Natural killer cell treated with Interleukin-12 subunit alpha and Interleukin-12 subunit beta and Interleukin-15 and Interleukin-18, amount 100 ng/mL, for 72 hours (primary cell): ENCODE measurements around the gene BEND7. TPM values are rescaled to one million over a fixed set of nuclear protein-coding genes. Genes with fewer than 3 reads are reported as not detected.
A peak's percentile ranks its signal among the peaks of the same experiment; 100 is the strongest.
"Not testable (repeated sequence)": the region's sequence is repeated elsewhere in the genome, so short reads cannot be mapped to it uniquely, and the experiment has no call there.

Experiments used
- ATAC-seq, 2 donors: fragments of 150-1000 bp; cut with Tn5 transposase in 1 of 2; sonication (Bioruptor Pico), chemical (Tn5 transposase) in 1 of 2; 2 replicates each; pipeline ENCODE4 v1.10.0; 2021
- DNase-seq: peaks from one replicate; pipeline ENCODE4 v3.0.0; 2022; ENCODE audit warnings: low spot score
- H3K27ac Mint-ChIP-seq, 2 donors: 1 replicate in 1 of 2; 2 replicates in 1 of 2; pipeline ENCODE4 v1.8.0; 2022; ENCODE audit warnings: mixed read lengths in 2 of 2, mild to moderate bottlenecking in 1 of 2, moderate library complexity in 1 of 2
- H3K27me3 Mint-ChIP-seq, 2 donors: 1 replicate in 1 of 2; 2 replicates in 1 of 2; pipeline ENCODE4 v1.8.0; 2022; ENCODE audit warnings: mixed read lengths in 2 of 2
- H3K36me3 Mint-ChIP-seq: one replicate; pipeline ENCODE4 v1.8.0; 2022; ENCODE audit warnings: mixed read lengths
- H3K4me1 Mint-ChIP-seq, 2 donors: 1 replicate in 1 of 2; 2 replicates in 1 of 2; pipeline ENCODE4 v1.8.0; 2022; ENCODE audit warnings: low read depth in 2 of 2, mixed read lengths in 2 of 2, mild to moderate bottlenecking in 1 of 2
- H3K4me3 Mint-ChIP-seq: one replicate; pipeline ENCODE4 v1.8.0; 2022; ENCODE audit warnings: mixed read lengths
- H3K9me3 Mint-ChIP-seq: 2 replicates; pipeline ENCODE4 v1.8.0; 2022; ENCODE audit warnings: mixed read lengths
- total RNA-seq, 2 donors: library from RNA; stranded (reverse); gene quantifications; one replicate each; pipeline ENCODE4 v1.2.3, GENCODE V29; 2022

BEND7 gene
- total RNA-seq, 2 donors from 2014 or later: not detected

- no peak overlapping the region for H3K27ac Mint-ChIP-seq
- H3K9me3 Mint-ChIP-seq: no peaks in the 10 kb centered on the region
Measured at GRCh38 chr10:13445656-13446400, 83.0 kb downstream of the BEND7 start.

GRCh38 chr10:13441476-13441875 lies 87.3 kb downstream of the BEND7 start:
- Mint-ChIP-seq H3K4me3 (no peak overlapping the region), H3K9me3 (no peaks in the 10 kb centered on the region), H3K27me3 (peaks cover 37 to 55% of the 10 kb centered on the region in 2 donors), H3K27ac (no peak overlapping the region), H3K4me1 (peaks cover 5% of the 10 kb centered on the region in 2 donors), H3K36me3 (no peaks in the 10 kb centered on the region)
- DNase-seq: no peak
- no peak for ATAC-seq

More at GRCh38 chr10:13445656-13446400, 83.0 kb downstream of the BEND7 start:
- H3K36me3 Mint-ChIP-seq: no peaks in the 10 kb centered on the region
- no peaks in the 10 kb centered on the region for H3K4me1 Mint-ChIP-seq
- no peak for DNase-seq
- no peak for ATAC-seq
- H3K4me3 Mint-ChIP-seq: no peak overlapping the region
- H3K27me3 Mint-ChIP-seq: peaks cover 21 to 35% of the 10 kb centered on the region in 2 donors

GRCh38 chr10:13440185-13441061 lies 88.4 kb downstream of the BEND7 start:
- peaks cover 40 to 58% of the 10 kb centered on the region in 2 donors for H3K27me3 Mint-ChIP-seq
- peak overlapping the region; percentile 7 for H3K4me3 Mint-ChIP-seq
- H3K27ac Mint-ChIP-seq: no peak overlapping the region
- H3K4me1 Mint-ChIP-seq: peaks cover 5% of the 10 kb centered on the region in 2 donors
- DNase-seq (peak; percentile 70), ATAC-seq (peak; percentile 79 to 80)
- H3K36me3 Mint-ChIP-seq: no peaks in the 10 kb centered on the region
- no peaks in the 10 kb centered on the region for H3K9me3 Mint-ChIP-seq

GRCh38 chr10:13439313-13440184 lies 89.3 kb downstream of the BEND7 start:
- DNase-seq (no peak), ATAC-seq (peak in 1 of 2 donors; percentile 54)
- Mint-ChIP-seq H3K4me1 (peaks cover 5% of the 10 kb centered on the region in 2 donors), H3K36me3 (no peaks in the 10 kb centered on the region), H3K9me3 (no peaks in the 10 kb centered on the region), H3K4me3 (peak overlapping the region; percentile 32), H3K27me3 (peaks cover 40 to 58% of the 10 kb centered on the region in 2 donors), H3K27ac (no peak overlapping the region)

- H3K27me3 Mint-ChIP-seq: peaks cover 36 to 46% of the 10 kb centered on the region in 2 donors
- no peak for ATAC-seq
- no peak overlapping the region for H3K4me3 Mint-ChIP-seq
- H3K4me1 Mint-ChIP-seq: peaks cover 5% of the 10 kb centered on the region in 2 donors
- H3K36me3 Mint-ChIP-seq: no peaks in the 10 kb centered on the region
- H3K9me3 Mint-ChIP-seq: no peaks in the 10 kb centered on the region
- no peak overlapping the region for H3K27ac Mint-ChIP-seq
- DNase-seq: no peak
Measured at GRCh38 chr10:13437026-13437555, 91.7 kb downstream of the BEND7 start.

- not testable (repeated sequence) for H3K36me3 Mint-ChIP-seq, H3K9me3 Mint-ChIP-seq, H3K27ac Mint-ChIP-seq, H3K4me3 Mint-ChIP-seq, ATAC-seq, H3K4me1 Mint-ChIP-seq, DNase-seq
- H3K27me3 Mint-ChIP-seq: peaks cover 18 to 30% of the 10 kb centered on the region in 2 donors
Measured at GRCh38 chr10:13427943-13428342, 100.9 kb downstream of the BEND7 start.

GRCh38 chr10:13425397-13425796 lies 103.4 kb downstream of the BEND7 start:
- H3K27me3 Mint-ChIP-seq: peaks cover 20 to 30% of the 10 kb centered on the region in 2 donors
- DNase-seq (no peak), ATAC-seq (no peak)
- H3K27ac Mint-ChIP-seq: no peak overlapping the region
- no peak overlapping the region for H3K4me3 Mint-ChIP-seq
- no peaks in the 10 kb centered on the region for H3K36me3 Mint-ChIP-seq
- no peaks in the 10 kb centered on the region for H3K4me1 Mint-ChIP-seq
- H3K9me3 Mint-ChIP-seq: peaks cover 3% of the 10 kb centered on the region

GRCh38 chr10:13422800-13423199 lies 106.0 kb downstream of the BEND7 start:
- H3K27me3 Mint-ChIP-seq: peaks cover 16 to 23% of the 10 kb centered on the region in 2 donors
- H3K27ac Mint-ChIP-seq: no peak overlapping the region
- peaks cover 3% of the 10 kb centered on the region for H3K9me3 Mint-ChIP-seq
- H3K4me3 Mint-ChIP-seq: no peak overlapping the region
- no peak for ATAC-seq
- DNase-seq: no peak
- no peaks in the 10 kb centered on the region for H3K4me1 Mint-ChIP-seq
- H3K36me3 Mint-ChIP-seq: no peaks in the 10 kb centered on the region

- ATAC-seq (no peak), DNase-seq (no peak)
- H3K9me3 Mint-ChIP-seq: peaks cover 3% of the 10 kb centered on the region
- no peak overlapping the region for H3K27ac Mint-ChIP-seq
- H3K4me1 Mint-ChIP-seq: no peaks in the 10 kb centered on the region
- peaks cover 11 to 14% of the 10 kb centered on the region in 2 donors for H3K27me3 Mint-ChIP-seq
- no peak overlapping the region for H3K4me3 Mint-ChIP-seq
- H3K36me3 Mint-ChIP-seq: no peaks in the 10 kb centered on the region
Measured at GRCh38 chr10:13421382-13421917, 107.4 kb downstream of the BEND7 start.

GRCh38 chr10:13420532-13421307 lies 108.1 kb downstream of the BEND7 start:
- Mint-ChIP-seq H3K9me3 (peaks cover 3% of the 10 kb centered on the region), H3K4me1 (no peaks in the 10 kb centered on the region), H3K36me3 (no peaks in the 10 kb centered on the region), H3K4me3 (no peak overlapping the region), H3K27ac (no peak overlapping the region), H3K27me3 (peaks cover 10 to 14% of the 10 kb centered on the region in 2 donors)
- DNase-seq (no peak), ATAC-seq (no peak)

- DNase-seq (no peak), ATAC-seq (no peak)
- Mint-ChIP-seq H3K27me3 (peaks cover 4 to 26% of the 10 kb centered on the region in 2 donors), H3K9me3 (no peaks in the 10 kb centered on the region), H3K36me3 (no peaks in the 10 kb centered on the region), H3K4me1 (no peaks in the 10 kb centered on the region), H3K4me3 (no peak overlapping the region), H3K27ac (no peak overlapping the region)
Measured at GRCh38 chr10:13417459-13418126, 111.2 kb downstream of the BEND7 start.

- peaks cover 6 to 26% of the 10 kb centered on the region in 2 donors for H3K27me3 Mint-ChIP-seq
- ATAC-seq: no peak
- DNase-seq: no peak
- no peaks in the 10 kb centered on the region for H3K36me3 Mint-ChIP-seq
- H3K4me1 Mint-ChIP-seq: no peaks in the 10 kb centered on the region
- H3K9me3 Mint-ChIP-seq: no peaks in the 10 kb centered on the region
- H3K4me3 Mint-ChIP-seq: no peak overlapping the region
- no peak overlapping the region for H3K27ac Mint-ChIP-seq
Measured at GRCh38 chr10:13416760-13417159, 112.1 kb downstream of the BEND7 start.
